Vagina (tissue), 2 donors: ENCODE measurements around the gene CYRIA.
A peak's percentile ranks its signal among the peaks of the same experiment; 100 is the strongest.

Experiments used
- CTCF ChIP-seq, 3 experiments: fragments of 450-650 bp in 2 of 3; fragments of 200-600 bp in 1 of 3; sonication (generic) in 1 of 3; IDR thresholded peaks; one replicate each; pipeline ENCODE4 v1.5.1; 2017 to 2019; ENCODE audit warnings: antibody characterized with exemption in 3 of 3, mild to moderate bottlenecking in 2 of 3, moderate library complexity in 2 of 3
- POLR2AphosphoS5 ChIP-seq, 2 donors: sonication (generic); formaldehyde crosslinking; IDR thresholded peaks; one replicate each; pipeline ENCODE4 v1.9.0; 2017; ENCODE audit warnings: antibody characterized with exemption in 2 of 2, mild to moderate bottlenecking in 2 of 2, low read depth in 1 of 2; ENCODE audit not compliant: insufficient read depth in 1 of 2

- peak in 1 of 2 donors; percentile 37 for TF ChIP-seq POLR2AphosphoS5 (IDR thresholded peaks at IDR 0.05; ENCODE audit: insufficient read depth in 1 of 2, low read depth in 1 of 2)
- no peak for TF ChIP-seq CTCF (IDR thresholded peaks at IDR 0.05)
Observed at GRCh38 chr2:16653799-16654198, 11.8 kb downstream of the CYRIA start.
